SHP77 (cell line): ENCODE data around the gene CAMTA1.
A peak's percentile ranks its signal among the peaks of the same experiment; 100 is the strongest.
"Not testable (repeated sequence)": the region's sequence is repeated elsewhere in the genome, so short reads cannot be mapped to it uniquely, and the experiment has no call there.

Experiments
- DNase-seq, 2 experiments: peaks; one replicate each; lab custom pipeline; 2025; lab: John Stamatoyannopoulos, UW

The CAMTA1 gene

DNA sequence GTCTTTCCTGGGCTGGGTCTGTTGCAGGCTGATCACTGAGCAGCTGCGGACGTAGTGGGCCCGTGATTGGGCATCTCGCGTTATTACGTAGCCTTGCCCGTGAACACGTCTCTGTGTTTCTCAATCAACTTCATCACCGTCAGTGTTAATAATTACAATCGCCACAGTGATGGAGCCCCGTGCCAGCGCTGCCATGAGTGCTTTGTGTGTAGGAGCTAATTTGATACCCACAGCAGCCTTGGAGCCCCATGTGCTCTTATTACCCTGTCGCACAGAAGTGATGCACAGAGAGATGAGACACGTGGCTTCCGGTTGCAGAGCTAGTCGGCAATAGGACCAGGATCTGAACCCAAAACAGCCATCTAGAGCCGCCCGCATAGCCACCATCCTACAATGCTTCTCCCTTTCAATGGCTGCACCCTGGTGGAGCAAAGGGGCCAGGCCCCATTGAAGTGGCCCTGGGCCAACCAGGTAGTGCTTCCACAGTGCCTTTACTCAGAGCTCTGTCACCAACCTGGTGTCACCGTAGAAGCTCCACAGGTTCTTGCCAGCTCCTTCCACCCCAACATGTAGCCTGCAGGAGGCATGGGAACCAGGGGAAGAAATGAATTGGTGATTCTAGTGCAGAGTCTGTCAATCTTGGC lies 587.3 kb downstream of the CAMTA1 start:
- no peak for DNase-seq

DNA sequence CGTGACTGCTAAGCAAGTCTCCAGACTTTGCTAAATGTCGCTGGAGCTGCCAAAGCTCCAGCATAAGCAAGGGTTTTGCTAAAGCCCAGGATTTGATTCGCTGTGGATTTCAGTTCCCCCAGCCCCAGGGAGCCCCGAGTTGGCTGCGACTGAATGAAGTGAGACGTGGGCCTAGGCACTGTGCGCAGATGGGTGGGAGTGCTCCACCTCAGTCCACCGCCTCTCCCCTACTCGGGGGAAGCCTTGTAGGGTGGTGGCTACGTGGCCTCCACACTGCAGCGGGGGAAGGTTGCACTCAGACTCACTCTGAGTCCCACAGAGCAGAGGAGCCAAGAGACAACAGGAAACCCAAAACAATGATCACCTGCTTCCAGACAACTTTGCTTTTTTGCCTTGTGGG lies 588.0 kb downstream of the CAMTA1 start:
- DNase-seq: no peak

DNA sequence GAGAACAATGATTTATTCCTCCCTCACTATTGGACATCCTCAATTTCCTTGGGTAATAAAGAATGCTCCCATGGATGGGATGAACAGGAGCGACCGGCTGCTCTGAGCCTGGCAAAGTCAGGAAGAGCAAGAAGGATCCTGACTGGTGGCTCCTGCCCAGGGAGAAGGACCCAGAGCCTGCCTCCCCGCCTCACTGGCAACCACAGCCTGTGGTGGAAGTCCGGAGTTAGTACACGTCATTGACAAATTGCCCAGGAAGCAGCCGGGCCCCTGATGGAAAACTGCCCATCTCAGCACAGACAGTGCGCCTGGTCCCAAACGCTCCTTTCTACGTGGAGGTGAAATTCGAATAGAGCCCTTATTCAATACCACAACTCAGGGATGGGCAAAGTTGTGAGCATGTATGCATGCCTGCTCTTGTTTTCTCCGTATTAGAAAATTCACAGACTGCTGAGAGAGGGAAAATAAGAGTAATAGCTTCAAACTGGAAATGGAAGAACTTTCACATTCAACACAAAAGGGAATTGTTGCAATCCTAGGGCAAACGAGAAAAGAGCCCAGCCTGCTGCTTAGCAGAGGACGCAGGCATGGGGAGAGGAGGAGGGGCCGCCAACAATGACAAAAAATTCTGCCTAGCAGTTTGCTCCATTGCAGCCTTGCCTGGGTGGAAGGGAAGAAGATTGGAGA lies 588.8 kb downstream of the CAMTA1 start:
- peak in 1 of 2 experiments; percentile 32 for DNase-seq

DNA sequence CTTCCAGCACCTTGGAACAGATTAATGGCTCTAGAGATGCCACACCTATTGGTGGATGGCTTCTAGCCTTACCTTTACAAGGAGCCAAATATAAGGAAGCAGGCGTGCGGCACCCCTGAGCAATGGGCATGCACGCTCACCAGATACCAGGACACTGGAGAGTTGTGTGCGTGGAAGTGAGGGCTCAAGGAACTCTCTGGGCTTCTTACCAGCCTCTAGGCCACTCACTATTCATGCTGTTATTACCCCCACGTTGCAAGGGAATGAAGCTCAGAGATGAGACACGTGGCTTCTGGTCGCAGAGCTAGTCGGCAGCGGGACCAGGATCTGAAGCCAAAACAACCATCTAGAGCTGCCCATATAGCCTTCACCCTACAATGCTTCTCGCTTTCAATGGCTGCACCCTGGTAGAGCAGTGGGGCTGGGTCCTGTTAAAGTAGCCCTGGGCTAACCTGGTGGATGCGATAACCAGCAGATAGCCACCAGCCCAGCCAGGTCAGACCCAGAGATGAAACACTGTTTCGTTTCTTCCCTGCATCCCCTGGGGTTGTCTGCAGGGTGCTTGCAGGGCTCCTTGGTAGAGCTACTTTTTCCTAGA lies 589.4 kb downstream of the CAMTA1 start:
- no peak for DNase-seq

DNA sequence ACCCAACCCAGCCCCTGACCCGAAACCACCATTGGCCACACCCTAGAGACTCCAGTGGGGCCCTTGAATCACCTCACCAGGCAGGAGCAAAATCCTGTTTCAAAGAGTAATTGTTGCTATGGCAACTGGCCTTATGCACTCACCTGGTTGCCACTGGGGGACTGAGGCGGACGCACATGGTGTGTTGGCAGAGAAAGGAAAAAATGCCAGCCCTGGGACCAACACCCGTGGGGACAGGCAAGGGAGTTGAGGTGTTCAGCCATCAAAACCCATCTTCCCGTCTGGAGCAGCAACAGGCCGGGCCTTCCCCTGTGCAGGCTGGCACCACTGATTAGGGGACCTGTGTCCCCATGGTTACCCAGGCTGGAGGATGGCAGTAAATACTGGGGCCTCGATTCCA lies 590.1 kb downstream of the CAMTA1 start:
- DNase-seq: no peak

DNA sequence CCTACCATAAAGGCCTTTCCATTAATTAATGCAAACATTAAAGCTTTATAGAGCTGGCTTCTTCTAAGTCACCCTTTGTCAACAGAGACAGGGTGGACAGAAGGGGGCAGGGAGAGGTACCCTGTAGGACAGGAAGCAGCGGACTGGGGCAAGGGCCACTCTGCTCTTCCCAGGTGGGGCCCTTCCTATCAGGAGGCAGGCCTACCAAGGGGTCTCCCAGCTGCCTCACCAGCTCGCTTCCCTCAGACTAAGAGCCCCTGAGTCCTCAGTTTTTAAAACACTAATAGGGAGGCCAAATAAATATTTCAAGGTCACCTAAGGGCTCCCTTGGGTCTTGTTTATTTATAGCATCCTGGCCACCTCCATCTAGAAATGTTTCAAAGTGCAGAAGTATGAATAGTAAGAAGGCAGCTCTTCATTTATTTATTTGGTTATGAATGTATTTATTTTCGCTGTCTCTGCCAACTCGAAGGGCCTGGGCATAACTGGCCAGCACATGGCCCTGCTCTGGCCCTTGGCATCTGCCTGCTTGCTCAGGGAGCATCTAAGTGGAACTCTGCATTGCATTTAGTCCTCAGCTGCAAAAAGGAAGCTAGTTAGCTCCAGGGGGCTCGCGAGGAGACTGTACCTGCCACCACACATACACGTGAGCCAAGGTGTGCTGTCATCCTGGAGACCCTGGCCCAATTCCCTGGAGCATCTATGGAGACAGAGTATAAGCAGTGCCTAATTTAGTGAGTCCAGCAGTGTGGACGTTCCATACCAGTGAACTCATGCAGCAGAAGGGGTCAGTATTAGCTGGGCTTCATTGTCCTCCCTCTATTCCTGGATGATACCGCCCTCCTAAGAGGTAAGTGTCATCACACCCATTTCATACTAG lies 590.8 kb downstream of the CAMTA1 start:
- DNase-seq: no peak

DNA sequence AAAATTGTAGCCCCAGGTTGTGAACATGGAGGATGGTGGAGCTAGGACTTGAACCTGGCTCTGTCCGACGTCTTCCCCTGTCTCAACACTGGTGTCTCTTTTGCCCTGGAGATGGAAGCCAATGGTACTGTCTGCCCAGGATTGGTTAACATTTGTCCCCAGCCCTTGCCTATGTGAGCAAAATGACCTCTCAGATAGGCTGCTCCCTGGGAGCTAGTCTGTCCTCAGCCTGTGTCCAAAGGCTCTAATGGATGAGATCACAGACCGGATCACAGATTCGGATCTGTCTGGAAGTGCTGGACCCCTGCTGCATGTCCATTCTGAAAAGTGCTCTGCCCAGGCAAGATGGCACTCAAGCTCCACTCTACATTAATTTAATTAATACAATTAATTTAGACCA lies 591.4 kb downstream of the CAMTA1 start:
- no peak for DNase-seq

DNA sequence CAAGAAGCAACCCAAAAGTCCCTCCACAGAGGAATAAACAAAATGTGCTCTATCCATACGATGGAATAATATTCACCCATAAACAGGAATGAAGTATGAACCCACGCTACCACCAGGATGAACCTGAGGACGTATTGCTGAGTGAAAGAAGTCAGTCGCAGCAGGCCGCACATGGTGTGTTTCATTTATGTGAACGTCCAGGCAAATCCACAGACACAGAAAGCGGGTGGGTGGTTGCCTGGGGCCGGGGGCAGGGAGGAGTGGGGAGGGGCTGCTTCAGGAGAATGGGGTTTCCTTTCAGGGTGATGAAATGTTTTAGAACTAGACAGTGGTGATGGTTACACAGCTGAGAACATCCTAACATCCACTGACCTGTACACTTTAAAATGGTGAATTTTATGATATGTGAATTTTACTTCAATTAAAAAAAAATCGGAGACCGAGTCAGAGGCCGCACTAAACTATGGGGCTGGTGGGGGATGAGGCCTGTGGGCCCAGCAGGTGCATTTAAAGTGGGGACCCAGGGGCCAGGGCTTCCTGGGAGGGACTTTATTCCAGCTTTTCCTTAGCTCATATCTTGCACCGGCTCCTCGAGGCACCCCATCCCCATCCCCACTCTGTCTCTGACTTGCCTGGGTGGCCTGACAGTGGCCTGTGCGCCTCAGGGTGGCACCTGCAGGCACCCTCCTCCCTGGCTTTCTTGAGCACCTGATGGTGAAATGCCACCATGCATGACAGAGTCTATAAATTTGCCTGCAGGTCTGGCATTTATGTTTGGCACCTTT lies 593.3 kb downstream of the CAMTA1 start:
- peak in 1 of 2 experiments; percentile 9 for DNase-seq

DNA sequence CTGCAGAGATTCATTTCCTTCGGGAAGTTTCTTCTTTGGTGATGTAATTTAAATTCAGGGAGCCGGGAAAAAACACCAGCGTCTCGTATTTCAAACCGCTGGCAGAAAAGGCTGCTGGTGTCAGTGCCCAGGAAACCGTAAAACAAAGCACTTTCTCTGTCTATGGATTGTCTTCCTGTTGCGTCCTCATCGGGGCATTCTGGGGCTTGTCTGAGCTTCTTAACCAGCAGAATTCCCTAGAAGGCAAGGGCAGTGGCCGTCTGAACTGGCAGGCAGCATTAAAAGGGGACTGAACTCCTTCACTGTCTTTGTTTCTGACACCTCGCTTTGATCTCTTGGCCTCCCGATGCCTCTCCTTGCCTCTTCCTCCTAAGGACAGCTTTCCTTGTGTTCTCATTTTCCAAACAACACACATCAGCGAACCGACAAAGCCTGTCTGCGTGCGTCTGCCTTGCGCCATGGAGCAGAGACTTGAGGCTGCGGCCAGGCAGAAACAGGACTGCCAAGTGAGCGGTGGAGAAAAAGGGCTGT lies 594.3 kb downstream of the CAMTA1 start:
- DNase-seq: peak; percentile 58 to 68

DNA sequence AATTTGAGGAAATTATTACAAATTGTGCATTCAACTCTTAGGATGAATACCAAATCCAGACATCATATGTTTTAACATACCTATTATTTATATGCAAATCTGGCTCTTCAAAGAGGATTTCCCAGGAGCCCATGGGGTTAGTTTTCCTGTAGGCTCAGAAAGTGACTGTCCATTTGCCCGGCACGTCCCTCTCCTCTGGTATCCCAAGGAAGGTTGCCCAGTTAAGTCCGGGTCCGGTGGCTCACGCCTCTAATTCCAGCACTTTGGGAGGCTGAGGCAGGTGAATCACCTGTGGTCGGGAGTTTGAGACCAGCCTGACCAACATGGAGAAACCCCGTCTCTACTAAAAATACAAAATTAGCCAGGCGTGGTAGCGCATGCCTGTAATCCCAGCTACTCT lies 594.8 kb downstream of the CAMTA1 start:
- DNase-seq: not testable (repeated sequence)

DNA sequence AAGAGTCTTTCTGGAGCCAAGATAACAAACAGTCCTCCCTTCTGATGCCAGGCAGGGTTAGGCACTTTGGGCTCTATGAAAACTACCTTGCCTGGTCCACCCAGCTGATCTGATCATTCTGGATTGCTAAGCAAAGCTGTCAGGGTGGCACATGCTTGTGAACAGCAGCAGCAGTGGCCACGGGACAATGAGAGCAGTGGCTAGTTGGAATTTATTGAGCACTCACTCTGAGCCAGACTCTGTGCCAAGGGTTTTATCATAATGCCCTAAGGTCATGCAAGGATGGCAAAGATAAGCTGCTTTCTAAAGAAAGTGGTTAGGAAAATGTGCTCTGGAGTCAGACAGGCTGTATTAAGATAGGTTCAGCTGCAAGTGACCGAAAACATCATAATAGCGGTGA lies 595.5 kb downstream of the CAMTA1 start:
- DNase-seq: no peak

DNA sequence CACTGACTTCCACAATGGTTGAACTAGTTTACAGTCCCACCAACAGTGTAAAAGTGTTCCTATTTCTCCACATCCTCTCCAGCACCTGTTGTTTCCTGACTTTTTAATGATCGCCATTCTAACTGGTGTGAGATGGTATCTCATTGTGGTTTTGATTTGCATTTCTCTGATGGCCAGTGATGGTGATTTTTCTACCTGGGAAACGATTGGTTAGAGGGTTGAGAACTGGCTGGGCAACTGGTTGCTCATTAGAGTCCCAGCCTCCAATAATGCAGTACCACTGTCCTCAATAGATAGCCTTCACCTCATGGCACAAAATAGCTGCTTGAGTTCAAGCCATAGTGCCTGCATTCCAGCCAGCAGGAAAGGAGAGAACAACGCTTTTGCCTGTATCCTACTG lies 596.5 kb downstream of the CAMTA1 start:
- DNase-seq: not testable (repeated sequence)

DNA sequence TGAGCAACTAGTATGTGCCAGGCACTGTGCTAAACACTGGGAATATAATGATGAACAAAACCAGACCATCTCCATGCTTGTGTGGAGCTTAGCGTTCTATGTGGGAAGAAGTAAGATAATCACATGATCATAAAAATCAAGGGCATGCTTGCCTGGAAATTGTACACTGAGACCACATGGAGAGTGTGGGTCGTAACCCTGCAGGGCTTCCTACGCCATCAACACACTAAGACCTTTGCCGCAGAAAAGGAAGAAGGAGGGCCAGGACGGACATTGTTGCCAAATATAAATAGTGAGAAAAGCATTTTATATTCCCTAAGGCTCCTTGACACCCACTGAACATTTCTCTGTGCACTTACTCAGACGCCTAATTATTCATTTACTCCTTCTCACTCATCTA lies 597.7 kb downstream of the CAMTA1 start:
- no peak for DNase-seq

DNA sequence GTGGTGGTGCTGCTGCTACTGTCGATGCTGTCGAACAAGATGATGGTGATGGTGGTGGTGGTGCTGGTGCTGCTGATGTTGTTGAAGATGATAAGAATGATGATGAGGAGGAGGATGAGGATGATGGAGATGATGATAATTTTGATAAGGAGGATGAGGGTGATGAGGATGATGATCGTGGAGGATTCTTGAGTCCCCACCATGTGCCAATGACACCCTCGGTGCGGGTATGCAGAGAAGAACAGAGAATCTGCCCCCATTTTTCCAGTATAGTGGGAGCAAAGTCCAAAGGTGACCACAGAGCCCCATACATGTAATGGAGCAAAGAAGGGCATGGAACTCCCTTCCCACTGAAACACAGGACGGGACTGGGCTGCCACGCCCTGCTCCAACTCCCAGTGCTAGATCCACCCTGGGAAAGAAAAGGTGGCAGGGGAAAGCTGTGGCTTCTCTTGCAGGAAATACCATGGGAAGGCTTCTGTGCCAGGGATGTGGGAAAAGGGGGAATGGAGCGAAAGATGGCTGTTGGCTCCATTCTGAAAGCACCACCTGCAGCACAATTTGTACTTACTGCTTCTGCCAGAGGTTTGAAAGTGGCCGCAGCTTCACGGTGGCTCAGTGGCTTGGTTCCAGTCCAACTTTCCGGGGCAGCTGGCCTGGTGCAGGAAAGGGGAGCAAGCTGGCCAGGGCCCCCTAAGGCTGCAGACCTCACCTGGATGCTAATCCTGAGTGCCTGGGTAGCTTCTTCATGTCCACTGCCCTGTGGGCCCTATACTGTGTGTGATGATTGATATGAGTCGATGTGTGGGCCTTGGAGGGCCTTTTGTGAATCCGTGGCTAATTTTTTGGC lies 598.6 kb downstream of the CAMTA1 start:
- no peak for DNase-seq

DNA sequence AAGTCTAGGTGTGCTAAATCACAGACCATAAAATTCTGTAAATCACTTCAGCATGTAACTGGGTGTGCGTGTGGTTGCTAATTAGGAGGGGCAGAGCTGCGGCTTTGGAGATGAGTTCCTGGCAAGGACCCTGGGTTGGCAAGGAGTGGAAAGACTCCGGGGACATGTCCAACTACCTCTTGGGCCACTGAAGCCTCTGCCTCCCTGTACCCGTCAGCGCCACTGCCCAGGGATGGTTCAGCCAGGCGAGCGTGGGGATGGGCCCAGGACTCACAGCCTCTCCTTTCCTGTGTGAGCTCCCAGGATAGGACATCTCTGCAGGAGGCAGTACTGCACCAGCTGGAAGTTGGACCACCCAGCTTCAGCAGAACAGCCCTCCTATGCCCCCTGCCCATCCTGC lies 599.4 kb downstream of the CAMTA1 start:
- no peak for DNase-seq

DNA sequence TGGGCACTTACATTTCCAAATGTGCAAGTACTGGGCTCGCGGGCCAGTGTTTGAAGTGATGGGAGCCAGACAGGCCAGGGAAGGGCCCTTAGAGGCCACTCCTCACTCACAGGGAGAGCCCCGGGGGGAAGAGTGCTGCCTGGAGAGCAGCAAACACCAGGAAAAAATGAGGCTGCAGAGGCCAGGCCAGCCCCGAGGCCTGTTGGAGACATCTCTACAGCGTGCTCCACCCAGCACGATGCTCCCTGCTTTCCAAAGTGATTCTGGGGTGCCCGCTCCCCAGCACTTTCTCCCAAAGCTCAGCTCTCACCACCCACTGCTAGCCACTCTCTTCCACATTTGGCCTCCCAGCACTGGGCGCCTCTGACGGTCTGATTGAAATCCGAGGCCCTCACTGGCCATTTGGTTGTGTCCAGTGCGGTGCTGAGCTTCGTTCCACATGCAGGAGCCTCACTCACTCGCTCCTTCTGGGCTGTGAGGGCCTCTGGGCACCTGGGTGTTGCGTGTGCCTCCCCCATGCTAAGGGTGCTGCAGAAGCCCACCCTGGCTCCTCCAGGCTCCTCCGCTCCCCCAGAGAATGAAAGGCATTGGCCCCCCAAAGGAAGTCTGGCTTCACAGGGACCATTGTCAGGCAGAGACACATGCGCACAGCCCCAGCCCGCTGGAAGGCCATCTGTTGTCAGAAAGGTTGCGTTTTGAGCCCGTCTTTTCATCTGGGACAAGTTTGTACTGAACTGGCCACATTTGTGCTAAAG lies 600.4 kb downstream of the CAMTA1 start:
- no peak for DNase-seq

DNA sequence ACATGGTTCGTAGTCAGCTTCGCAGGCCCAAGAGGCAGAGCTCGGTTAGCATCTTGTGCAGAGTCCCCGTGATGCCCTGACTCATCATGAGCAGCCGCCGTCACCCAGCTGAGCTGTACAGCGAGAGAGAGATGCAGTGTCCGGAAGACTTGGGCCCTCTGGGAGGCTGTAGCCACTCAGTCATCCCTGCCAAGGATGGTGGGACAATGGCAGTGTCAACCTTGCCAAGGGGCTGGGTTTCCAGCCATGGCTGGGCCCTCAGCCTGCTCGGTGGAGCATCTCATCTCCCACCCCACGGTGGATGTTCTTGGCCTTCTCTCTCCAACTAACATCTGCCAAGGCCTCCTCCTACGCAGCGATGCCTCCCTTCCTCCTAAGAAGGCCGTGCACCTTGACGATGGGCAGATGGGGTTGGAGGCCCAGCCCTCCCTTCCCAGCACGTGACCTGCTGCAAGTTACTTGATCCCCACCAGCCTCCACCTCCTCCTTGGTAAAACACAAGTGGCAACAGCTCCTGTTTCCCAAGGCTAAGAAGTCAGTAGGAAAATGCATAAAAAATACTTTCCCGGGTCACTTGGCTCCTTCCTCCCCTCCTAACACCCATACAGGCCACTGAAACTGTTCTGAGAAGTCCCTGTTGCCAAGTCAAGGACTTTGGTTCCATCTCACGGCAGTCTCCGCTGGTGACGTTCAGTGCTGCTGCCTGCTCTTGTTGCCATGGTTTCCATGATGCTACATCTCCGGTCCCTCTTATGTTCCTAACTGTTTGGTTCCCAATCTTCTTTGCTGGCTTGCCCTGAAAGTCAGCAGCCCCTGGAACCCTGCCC lies 601.2 kb downstream of the CAMTA1 start:
- DNase-seq: no peak

DNA sequence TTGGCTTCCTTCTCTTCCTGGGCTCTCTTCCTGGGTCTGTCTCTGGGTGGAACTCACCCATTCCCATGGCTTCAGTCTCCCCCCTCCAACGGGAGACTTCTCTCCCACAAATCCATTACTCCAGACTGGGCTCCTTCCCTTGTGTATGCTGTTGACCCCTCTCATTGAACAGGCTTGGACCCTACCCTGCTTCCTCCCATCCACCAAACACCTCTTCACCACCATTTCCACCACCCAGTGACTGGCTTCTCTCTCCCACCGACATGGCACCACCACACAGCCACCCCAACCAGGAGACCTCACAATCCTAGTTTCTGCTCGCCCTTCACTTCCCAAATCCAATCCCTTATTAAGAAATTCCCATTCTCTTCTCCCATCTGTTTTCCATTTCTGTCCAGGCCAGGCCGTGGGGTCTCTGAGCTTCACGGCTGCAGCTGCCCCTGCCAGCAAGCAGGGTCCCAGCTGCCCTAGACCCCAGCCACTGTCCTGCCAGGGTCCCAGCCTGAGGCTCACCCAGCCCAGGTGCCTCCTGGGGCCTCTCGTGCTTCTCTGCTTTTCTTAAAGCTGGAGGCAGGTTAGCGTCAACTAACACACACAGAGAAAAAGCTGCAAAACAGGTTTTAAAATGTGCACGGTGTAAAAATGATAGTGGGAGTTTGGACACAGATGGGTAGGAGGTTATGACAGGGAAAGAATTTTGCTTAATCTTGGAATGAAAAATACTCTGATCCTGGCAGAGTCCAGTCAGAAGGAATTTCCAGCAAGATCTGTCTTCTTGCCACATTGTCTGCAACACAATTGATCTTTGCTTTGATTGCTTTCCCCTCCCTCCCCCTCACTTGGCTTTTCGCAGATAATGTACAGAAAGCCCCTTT lies 602.0 kb downstream of the CAMTA1 start:
- DNase-seq: no peak
